Endothelial cell of umbilical vein (primary cell): Measurements from ENCODE around the gene C3orf85. TPM values are rescaled to one million over a fixed set of nuclear protein-coding genes. Genes with fewer than 3 reads are reported as not detected.

Source experiments
- BruUV-seq: library from RNA; stranded (reverse); fragments of 400-500 nt; replicated peaks from 2 replicates; lab custom pipeline; 2021; lab: Mats Ljungman, UMichigan
- CTCF ChIA-PET: fragments of 300-600, 350-600 bp; sonication (Branson Sonifier 250); formaldehyde crosslinking; loops from one replicate; lab custom pipeline; 2021; ENCODE audit warnings: antibody characterized with exemption, inconsistent platforms; lab: Charles Lee
- POLR2A ChIA-PET: fragments of 300-600, 350-600 bp; sonication (Branson Sonifier 250); formaldehyde crosslinking; loops from one replicate; lab custom pipeline; 2021; ENCODE audit warnings: antibody characterized with exemption, inconsistent platforms; lab: Charles Lee
- DNase-seq: peaks from one replicate; pipeline ENCODE4 v3.0.0-alpha.2; 2011; ENCODE audit warnings: low read depth, low spot score
- FAIRE-seq: peaks from 2 replicates; lab custom pipeline; 2011; peaks lifted over from hg19 to GRCh38; lab: Jason Lieb, UNC
- H2AFZ ChIP-seq: 2 replicates; pipeline ENCODE4 v1.6.0; 2012; ENCODE audit warnings: low read depth, low read length, control low read depth, inconsistent platforms
- H3K27ac ChIP-seq: 2 replicates; pipeline ENCODE4 v1.5.1; 2011; ENCODE audit warnings: low read depth, mild to moderate bottlenecking, control low read depth, low read length, moderate library complexity; ENCODE audit not compliant: insufficient read depth
- H3K27me3 ChIP-seq, 2 experiments: 2 replicates each; pipeline versions ENCODE4 v1.6.0 to v1.6.1; 2011; ENCODE audit warnings: low read length in 2 of 2, mixed read lengths in 1 of 2; ENCODE audit not compliant: control insufficient read depth in 2 of 2, insufficient read depth in 2 of 2
- H3K36me3 ChIP-seq, 2 experiments: 2 replicates in 1 of 2; 3 replicates in 1 of 2; pipeline ENCODE4 v1.5.1; 2011; ENCODE audit warnings: low read length in 2 of 2, mild to moderate bottlenecking in 1 of 2, moderate library complexity in 1 of 2; ENCODE audit not compliant: control insufficient read depth in 2 of 2, insufficient read depth in 2 of 2; ENCODE audit errors: extremely low read depth in 1 of 2
- H3K4me1 ChIP-seq: 3 replicates; pipeline ENCODE4 v1.5.1; 2011; ENCODE audit warnings: mild to moderate bottlenecking, low read length; ENCODE audit not compliant: control insufficient read depth, insufficient read depth; ENCODE audit errors: extremely low read depth
- H3K4me2 ChIP-seq: 2 replicates; pipeline ENCODE4 v1.6.1; 2011; ENCODE audit warnings: low read length, control low read depth, mixed read lengths; ENCODE audit not compliant: insufficient read depth
- H3K4me3 ChIP-seq, 3 experiments: fragments of 200-600 bp in 1 of 3; sonication (generic), shearing (Covaris generic) in 1 of 3; replicated peaks in 1 of 3; 2 replicates each; pipeline ENCODE4 v1.5.1; 2011 to 2016; ENCODE audit warnings: control low read depth in 3 of 3, low read length in 3 of 3, mild to moderate bottlenecking in 2 of 3, inconsistent platforms in 1 of 3, low read depth in 1 of 3, moderate library complexity in 1 of 3; ENCODE audit not compliant: insufficient read depth in 1 of 3
- H3K79me2 ChIP-seq: 2 replicates; pipeline ENCODE4 v1.6.0; 2012; ENCODE audit warnings: low read length, inconsistent platforms; ENCODE audit not compliant: control insufficient read depth, insufficient read depth
- H3K9ac ChIP-seq: replicated peaks from 2 replicates; pipeline ENCODE3; 2011; ENCODE audit warnings: low read length, control low read depth; ENCODE audit not compliant: insufficient read depth; ENCODE audit errors: extremely low read depth
- H3K9me1 ChIP-seq: replicated peaks from 3 replicates; pipeline ENCODE4 v1.6.0; 2011; ENCODE audit warnings: mild to moderate bottlenecking, low read length; ENCODE audit not compliant: control insufficient read depth, insufficient read depth; ENCODE audit errors: extremely low read depth
- H3K9me3 ChIP-seq: replicated peaks from 2 replicates; pipeline ENCODE4 v1.5.1; 2012; ENCODE audit warnings: low read length, inconsistent platforms; ENCODE audit not compliant: control insufficient read depth, insufficient read depth
- H4K20me1 ChIP-seq: replicated peaks from 2 replicates; pipeline ENCODE3; 2011; ENCODE audit warnings: mild to moderate bottlenecking, low read length; ENCODE audit not compliant: control insufficient read depth, insufficient read depth; ENCODE audit errors: extremely low read depth
- CTCF ChIP-seq, 2 donors: IDR thresholded peaks; 1 replicate in 1 of 2; 2 replicates in 1 of 2; pipeline ENCODE4 v1.5.1; 2011; ENCODE audit warnings: low read length in 2 of 2, mild to moderate bottlenecking in 2 of 2, moderate library complexity in 2 of 2, control low read depth in 1 of 2, inconsistent platforms in 1 of 2, low read depth in 1 of 2; ENCODE audit not compliant: insufficient read depth in 1 of 2; ENCODE audit errors: extremely low read depth in 1 of 2
- EZH2 ChIP-seq: IDR thresholded peaks from 2 replicates; pipeline ENCODE4 v1.6.1; 2012; ENCODE audit warnings: borderline replicate concordance, low read depth, mild to moderate bottlenecking, moderate library complexity, low read length, inconsistent platforms; ENCODE audit not compliant: severe bottlenecking
- FOS ChIP-seq: IDR thresholded peaks from 2 replicates; pipeline ENCODE4 v1.6.1; 2011; ENCODE audit warnings: mild to moderate bottlenecking, low read length, moderate library complexity, borderline replicate concordance; ENCODE audit not compliant: insufficient read depth
- GATA2 ChIP-seq: IDR thresholded peaks from 2 replicates; pipeline ENCODE4 v1.7.0; 2011; ENCODE audit warnings: low read depth, mild to moderate bottlenecking, moderate library complexity, mixed read lengths, low read length; ENCODE audit not compliant: insufficient read length, insufficient read depth
- JUN ChIP-seq: IDR thresholded peaks from 2 replicates; pipeline ENCODE4 v1.6.1; 2011; ENCODE audit warnings: borderline replicate concordance, low read depth; ENCODE audit not compliant: insufficient read length, insufficient read depth
- MAX ChIP-seq: IDR thresholded peaks from 2 replicates; pipeline ENCODE4 v1.6.1; 2011; ENCODE audit not compliant: insufficient read depth, insufficient read length
- MYC ChIP-seq: IDR thresholded peaks from one replicate; pipeline ENCODE4 v1.6.1; 2011; ENCODE audit warnings: mild to moderate bottlenecking, low read depth, low read length
- POLR2A ChIP-seq: IDR thresholded peaks from 2 replicates; pipeline ENCODE4 v1.6.1; 2012; ENCODE audit warnings: low read depth, mild to moderate bottlenecking, control low read depth, low read length
- POLR2AphosphoS5 ChIP-seq: IDR thresholded peaks from 2 replicates; pipeline ENCODE4 v1.6.1; 2012; ENCODE audit warnings: low read depth, mild to moderate bottlenecking, control low read depth, low read length, moderate library complexity; ENCODE audit not compliant: insufficient read depth
- dilution Hi-C: fragments of 300-500 bp; cut with MboI; formaldehyde crosslinking; loops from one replicate; pipeline ENCODE4 v1.15.0; 2019; ENCODE audit warnings: low sequenced_read_pairs; ENCODE audit not compliant: extremely low pct_ligation_motif_present
- intact Hi-C: fragments of 100-400 bp; cut with micrococcal nuclease; formaldehyde crosslinking; loops from one replicate; pipeline ENCODE4 v1.10.0; 2022
- polyA plus RNA-seq, 4 experiments: library from polyadenylated mRNA; depleted of rRNA in 3 of 4; stranded (reverse) in 3 of 4; unstranded in 1 of 4; fragments of >200 nt; gene quantifications; 2 replicates each; pipeline versions ENCODE4 v1.2.1 to v1.2.3, GENCODE V29; 2011 to 2012; ENCODE audit warnings: missing spikeins in 1 of 4
- total RNA-seq: library from RNA; stranded (reverse); gene quantifications from 2 replicates; pipeline ENCODE4 v1.2.3, GENCODE V29; 2021

Gene C3orf85
- total and polyA plus RNA-seq, 2 donors (not counting 3 experiments of a cell fraction or from before 2014, with no cell fraction given): not detected

GRCh38 chr3:109112946-109113760, 23.4 kb upstream of the C3orf85 start:
- no TSS peak for BruUV-seq
- FAIRE-seq (no peak), DNase-seq (no peak)
- H3K36me3 ChIP-seq: no peaks in the 10 kb centered on the region
- no peaks in the 10 kb centered on the region for H3K9me1 ChIP-seq
- H4K20me1 ChIP-seq: no peaks in the 10 kb centered on the region
- no peak overlapping the region for H3K4me2 ChIP-seq
- no peak overlapping the region for H2AFZ ChIP-seq
- no peak overlapping the region for H3K4me3 ChIP-seq
- no peaks in the 10 kb centered on the region for H3K27me3 ChIP-seq
- no peaks in the 10 kb centered on the region for H3K79me2 ChIP-seq
- intact Hi-C loops (no loop called here), dilution Hi-C loops (no loop called here)
- H3K27ac ChIP-seq: no peak overlapping the region
- no peaks in the 10 kb centered on the region for H3K4me1 ChIP-seq
- H3K9me3 ChIP-seq: no peaks in the 10 kb centered on the region
- TF ChIP-seq JUN (no peak), POLR2AphosphoS5 (no peak), FOS (no peak), POLR2A (no peak), MYC (no peak), EZH2 (no peak), MAX (no peak), CTCF (IDR thresholded peaks at IDR 0.05; ENCODE audit: extremely low read depth in 1 of 2, insufficient read depth in 1 of 2, low read depth in 1 of 2, low read length in 2 of 2) (no peak), GATA2 (no peak)
- H3K9ac ChIP-seq: no peak overlapping the region
- ChIA-PET CTCF (no interaction called here), POLR2A (no interaction called here)
